ENCODE measurements around the gene OSCP1.

The OSCP1 gene

GRCh38 chr1:36391271-36391670 is 59.0 kb downstream of the OSCP1 start:
- no peak for DNase-seq (ENCODE audit: extremely low read depth, insufficient read length)
- Histone ChIP-seq H3K36me3 (ENCODE audit: control insufficient read depth, insufficient read depth, low read length) (peaks cover 8% of the 10 kb centered on the region), H3K27me3 (replicated peaks; ENCODE audit: control insufficient read depth, insufficient read depth, low read length) (no peaks in the 10 kb centered on the region), H3K4me3 (replicated peaks; ENCODE audit: low read depth, low read length) (no peak overlapping the region)
- TF ChIP-seq CTCF (IDR thresholded peaks at IDR 0.05; ENCODE audit: insufficient read depth, low read length, poor library complexity, severe bottlenecking) = no peak

- H3K4me3 ChIP-seq (replicated peaks; ENCODE audit: low read depth, low read length) = no peak overlapping the region
- H3K36me3 ChIP-seq (ENCODE audit: control insufficient read depth, insufficient read depth, low read length) = peaks cover 8% of the 10 kb centered on the region
- H3K27me3 ChIP-seq (replicated peaks; ENCODE audit: control insufficient read depth, insufficient read depth, low read length) = no peaks in the 10 kb centered on the region
- no peak for DNase-seq (ENCODE audit: extremely low read depth, insufficient read length)
- no peak for TF ChIP-seq CTCF (IDR thresholded peaks at IDR 0.05; ENCODE audit: insufficient read depth, low read length, poor library complexity, severe bottlenecking)
These were observed 59.8 kb downstream of the OSCP1 start for GRCh38 chr1:36390411-36390810.

- no peak for TF ChIP-seq CTCF (IDR thresholded peaks at IDR 0.05; ENCODE audit: insufficient read depth, low read length, poor library complexity, severe bottlenecking)
- Histone ChIP-seq H3K27me3 (replicated peaks; ENCODE audit: control insufficient read depth, insufficient read depth, low read length) (no peaks in the 10 kb centered on the region), H3K36me3 (ENCODE audit: control insufficient read depth, insufficient read depth, low read length) (peaks cover 8% of the 10 kb centered on the region), H3K4me3 (replicated peaks; ENCODE audit: low read depth, low read length) (no peak overlapping the region)
- DNase-seq (ENCODE audit: extremely low read depth, insufficient read length) = no peak
These were observed 60.3 kb downstream of the OSCP1 start for GRCh38 chr1:36389999-36390398.

- H3K27me3 ChIP-seq (replicated peaks; ENCODE audit: control insufficient read depth, insufficient read depth, low read length) = no peaks in the 10 kb centered on the region
- H3K4me3 ChIP-seq (replicated peaks; ENCODE audit: low read depth, low read length) = no peak overlapping the region
- H3K36me3 ChIP-seq (ENCODE audit: control insufficient read depth, insufficient read depth, low read length) = peaks cover 8% of the 10 kb centered on the region
- TF ChIP-seq CTCF (IDR thresholded peaks at IDR 0.05; ENCODE audit: insufficient read depth, low read length, poor library complexity, severe bottlenecking) = no peak
- no peak for DNase-seq (ENCODE audit: extremely low read depth, insufficient read length)
These were observed 61.0 kb downstream of the OSCP1 start for GRCh38 chr1:36389261-36389660.

GRCh38 chr1:36387141-36387949 is 62.9 kb downstream of the OSCP1 start:
- TF ChIP-seq CTCF (IDR thresholded peaks at IDR 0.05; ENCODE audit: insufficient read depth, low read length, poor library complexity, severe bottlenecking) = no peak
- H3K36me3 ChIP-seq (ENCODE audit: control insufficient read depth, insufficient read depth, low read length) = peaks cover 2% of the 10 kb centered on the region
- H3K4me3 ChIP-seq (replicated peaks; ENCODE audit: low read depth, low read length) = peak overlapping the region; percentile 59
- DNase-seq (ENCODE audit: extremely low read depth, insufficient read length) = no peak
- H3K27me3 ChIP-seq (replicated peaks; ENCODE audit: control insufficient read depth, insufficient read depth, low read length) = no peaks in the 10 kb centered on the region
